Activated B cell treated with CpG ODN at 0.5 μM for 24 hours (primary cell): ENCODE data around the gene TRIM2. TPM values are rescaled to one million over a fixed set of nuclear protein-coding genes. Genes with fewer than 3 reads are reported as not detected.

ENCODE experiments used
- ATAC-seq: fragments of 200-7000 bp; cut with Tn5 transposase; one replicate; pipeline ENCODE4 v1.10.0; 2021; ENCODE audit warnings: low read depth, mild to moderate bottlenecking, moderate library complexity
- CTCF ChIA-PET: fragments of 350-600 bp; sonication (Branson Sonifier 250); formaldehyde crosslinking; loops from one replicate; lab custom pipeline; 2021; ENCODE audit warnings: antibody characterized with exemption; lab: Charles Lee
- POLR2A ChIA-PET: fragments of 350-600 bp; sonication (Branson Sonifier 250); formaldehyde crosslinking; loops from one replicate; lab custom pipeline; 2021; ENCODE audit warnings: antibody characterized with exemption; lab: Charles Lee
- DNase-seq: peaks from one replicate; pipeline ENCODE4 v3.0.0; 2022
- H3K27ac Mint-ChIP-seq: one replicate; pipeline ENCODE4 v1.8.0; 2020; ENCODE audit warnings: mixed read lengths
- H3K27me3 Mint-ChIP-seq: one replicate; pipeline ENCODE4 v1.8.0; 2021; ENCODE audit warnings: mixed read lengths
- H3K36me3 Mint-ChIP-seq: one replicate; pipeline ENCODE4 v1.8.0; 2021; ENCODE audit warnings: low read depth, mixed read lengths
- H3K4me1 Mint-ChIP-seq: one replicate; pipeline ENCODE4 v1.8.0; 2021; ENCODE audit warnings: mixed read lengths
- H3K4me3 Mint-ChIP-seq: one replicate; pipeline ENCODE4 v1.8.0; 2020; ENCODE audit warnings: mild to moderate bottlenecking, mixed read lengths
- H3K9me3 Mint-ChIP-seq: one replicate; pipeline ENCODE4 v1.8.0; 2020; ENCODE audit warnings: mixed read lengths
- intact Hi-C: fragments of 100-400 bp; cut with micrococcal nuclease; formaldehyde crosslinking; loops from one replicate; pipeline ENCODE4 v1.15.1; 2024
- total RNA-seq: library from RNA; stranded (reverse); gene quantifications from 2 replicates; pipeline ENCODE4 v1.2.3, GENCODE V29; 2022
- TF ChIP-seq, protein P1 (sequence below): fragments of 200-600 bp; IDR thresholded peaks from one replicate; pipeline ENCODE4 v1.8.0; 2022; ENCODE audit warnings: antibody characterized with exemption, mild to moderate bottlenecking

Gene TRIM2
- total RNA-seq, 1 donor from 2014 or later: 5.1 TPM

DNA sequence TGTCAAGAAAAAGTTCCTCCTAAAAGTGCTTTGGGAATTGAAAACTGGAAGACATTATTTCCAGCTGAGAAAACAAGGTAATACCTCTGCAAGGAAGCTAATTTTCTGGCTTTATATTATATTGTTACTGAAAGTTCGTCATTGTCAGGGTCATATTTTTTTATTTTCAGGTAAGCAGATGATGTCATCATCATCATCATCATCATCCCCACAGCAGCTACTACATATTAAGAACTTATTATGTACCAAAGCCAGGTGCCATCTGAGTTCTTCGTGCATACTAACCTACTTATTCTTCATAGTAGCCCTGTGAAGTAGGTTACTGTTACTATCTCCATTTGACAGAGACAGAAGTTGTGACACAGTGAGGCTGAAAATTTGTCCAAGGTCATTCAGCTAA lies 87.3 kb downstream of the TRIM2 start:
- Mint-ChIP-seq H3K4me3 (no peak overlapping the region), H3K9me3 (peaks cover 3% of the 10 kb centered on the region), H3K36me3 (peaks cover 13% of the 10 kb centered on the region), H3K4me1 (peaks cover 4% of the 10 kb centered on the region), H3K27me3 (no peaks in the 10 kb centered on the region), H3K27ac (no peak overlapping the region)
- CTCF ChIA-PET: no interaction called here
- no peak for DNase-seq
- intact Hi-C loops: no loop called here
- ATAC-seq: no peak
- TF ChIP-seq, protein P1, sequence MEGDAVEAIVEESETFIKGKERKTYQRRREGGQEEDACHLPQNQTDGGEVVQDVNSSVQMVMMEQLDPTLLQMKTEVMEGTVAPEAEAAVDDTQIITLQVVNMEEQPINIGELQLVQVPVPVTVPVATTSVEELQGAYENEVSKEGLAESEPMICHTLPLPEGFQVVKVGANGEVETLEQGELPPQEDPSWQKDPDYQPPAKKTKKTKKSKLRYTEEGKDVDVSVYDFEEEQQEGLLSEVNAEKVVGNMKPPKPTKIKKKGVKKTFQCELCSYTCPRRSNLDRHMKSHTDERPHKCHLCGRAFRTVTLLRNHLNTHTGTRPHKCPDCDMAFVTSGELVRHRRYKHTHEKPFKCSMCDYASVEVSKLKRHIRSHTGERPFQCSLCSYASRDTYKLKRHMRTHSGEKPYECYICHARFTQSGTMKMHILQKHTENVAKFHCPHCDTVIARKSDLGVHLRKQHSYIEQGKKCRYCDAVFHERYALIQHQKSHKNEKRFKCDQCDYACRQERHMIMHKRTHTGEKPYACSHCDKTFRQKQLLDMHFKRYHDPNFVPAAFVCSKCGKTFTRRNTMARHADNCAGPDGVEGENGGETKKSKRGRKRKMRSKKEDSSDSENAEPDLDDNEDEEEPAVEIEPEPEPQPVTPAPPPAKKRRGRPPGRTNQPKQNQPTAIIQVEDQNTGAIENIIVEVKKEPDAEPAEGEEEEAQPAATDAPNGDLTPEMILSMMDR: no peak
- POLR2A ChIA-PET: no interaction called here

DNA sequence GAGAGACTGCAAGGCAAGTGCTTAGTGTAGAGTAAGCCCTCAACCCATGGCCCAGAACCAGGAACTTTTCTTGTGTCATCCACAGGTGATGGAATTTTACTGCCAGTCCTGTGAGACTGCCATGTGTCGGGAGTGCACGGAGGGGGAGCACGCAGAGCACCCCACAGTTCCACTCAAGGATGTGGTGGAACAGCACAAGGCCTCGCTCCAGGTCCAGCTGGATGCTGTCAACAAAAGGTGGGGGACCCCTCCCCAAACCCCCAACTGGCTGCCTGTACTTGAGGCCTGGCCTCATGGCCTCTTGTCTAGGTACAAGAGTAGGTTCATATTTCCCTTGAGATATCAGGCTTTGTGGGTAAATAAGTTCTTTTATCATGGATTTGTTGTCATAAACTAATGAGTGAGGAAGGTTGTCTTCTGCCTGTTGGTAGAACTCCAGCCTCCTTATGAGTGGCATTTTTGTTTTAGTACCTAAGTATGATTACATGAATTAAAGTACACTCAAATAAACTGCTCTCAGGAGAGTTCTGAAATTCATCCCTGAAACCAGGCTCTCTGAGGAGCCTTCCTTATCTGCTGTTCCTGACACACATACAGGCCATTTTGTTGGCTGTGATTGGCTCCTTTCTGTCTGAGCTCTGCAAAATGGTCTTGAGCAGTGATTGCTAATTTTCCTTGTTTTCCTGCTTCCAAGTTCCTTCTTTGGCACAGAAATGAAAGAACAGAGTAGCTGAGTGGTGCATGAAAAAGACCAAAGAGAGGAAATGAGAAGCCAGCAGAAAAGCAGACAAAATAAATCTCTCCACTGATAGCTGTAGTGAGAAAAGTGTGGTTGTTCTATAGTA lies 88.9 kb downstream of the TRIM2 start:
- ChIA-PET POLR2A (no interaction called here), CTCF (no interaction called here)
- ATAC-seq: no peak
- H3K4me3 Mint-ChIP-seq: no peak overlapping the region
- intact Hi-C loops: no loop called here
- H3K27ac Mint-ChIP-seq: no peak overlapping the region
- TF ChIP-seq, protein P1: no peak
- H3K36me3 Mint-ChIP-seq: peaks cover 13% of the 10 kb centered on the region
- H3K27me3 Mint-ChIP-seq: no peaks in the 10 kb centered on the region
- H3K9me3 Mint-ChIP-seq: peaks cover 3% of the 10 kb centered on the region
- no peak for DNase-seq
- H3K4me1 Mint-ChIP-seq: peaks cover 4% of the 10 kb centered on the region

DNA sequence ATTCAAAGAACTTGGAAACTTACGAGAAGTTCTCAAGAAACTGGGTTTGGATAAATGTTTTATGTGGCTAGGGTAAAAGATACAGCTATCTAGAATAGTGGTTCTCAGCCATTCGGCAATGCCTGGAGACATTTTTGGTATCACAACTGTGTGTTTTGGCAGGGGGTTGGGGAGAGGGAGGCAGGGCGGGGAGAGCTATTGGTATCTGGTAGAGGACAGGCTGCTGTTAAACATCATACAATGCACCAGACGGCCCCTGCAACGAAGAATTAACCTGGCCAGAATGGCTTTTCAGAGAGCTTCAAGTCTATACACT lies 89.5 kb downstream of the TRIM2 start:
- DNase-seq: no peak
- CTCF ChIA-PET: no interaction called here

DNA sequence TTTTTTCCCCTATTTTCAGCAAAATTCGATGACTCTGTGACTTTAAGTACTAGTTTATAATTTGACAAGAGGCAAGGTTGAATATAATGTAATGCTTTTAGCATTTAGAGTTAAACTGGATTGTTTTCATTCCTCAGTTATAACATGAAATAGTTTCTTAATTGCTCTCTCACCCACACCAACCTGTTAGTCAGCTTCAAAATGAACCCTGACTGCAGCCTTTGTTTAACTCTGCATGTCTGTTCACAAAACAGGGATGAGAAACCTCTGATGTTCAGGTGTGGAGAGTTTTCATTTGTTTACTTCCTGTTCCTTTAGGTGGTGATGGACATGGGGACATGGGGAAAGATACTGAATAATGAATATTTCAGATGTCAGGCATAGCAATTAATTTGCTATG lies 90.4 kb downstream of the TRIM2 start:
- H3K4me3 Mint-ChIP-seq: no peak overlapping the region
- TF ChIP-seq, protein P1: no peak
- ATAC-seq (no peak), DNase-seq (no peak)
- H3K4me1 Mint-ChIP-seq: no peaks in the 10 kb centered on the region
- H3K27ac Mint-ChIP-seq: no peak overlapping the region
- ChIA-PET POLR2A (no interaction called here), CTCF (no interaction called here)
- peaks cover 19% of the 10 kb centered on the region for H3K36me3 Mint-ChIP-seq
- no peaks in the 10 kb centered on the region for H3K27me3 Mint-ChIP-seq
- intact Hi-C loops: no loop called here
- peaks cover 6% of the 10 kb centered on the region for H3K9me3 Mint-ChIP-seq

More for the DNA sequence above, 89.5 kb downstream of the TRIM2 start:
- Mint-ChIP-seq H3K4me3 (no peak overlapping the region), H3K4me1 (peaks cover under 1% of the 10 kb centered on the region), H3K9me3 (peaks cover under 1% of the 10 kb centered on the region), H3K27me3 (no peaks in the 10 kb centered on the region), H3K27ac (no peak overlapping the region), H3K36me3 (peaks cover 13% of the 10 kb centered on the region)
- intact Hi-C loops: no loop called here
- TF ChIP-seq, protein P1: no peak
- POLR2A ChIA-PET: no interaction called here
- ATAC-seq: no peak

DNA sequence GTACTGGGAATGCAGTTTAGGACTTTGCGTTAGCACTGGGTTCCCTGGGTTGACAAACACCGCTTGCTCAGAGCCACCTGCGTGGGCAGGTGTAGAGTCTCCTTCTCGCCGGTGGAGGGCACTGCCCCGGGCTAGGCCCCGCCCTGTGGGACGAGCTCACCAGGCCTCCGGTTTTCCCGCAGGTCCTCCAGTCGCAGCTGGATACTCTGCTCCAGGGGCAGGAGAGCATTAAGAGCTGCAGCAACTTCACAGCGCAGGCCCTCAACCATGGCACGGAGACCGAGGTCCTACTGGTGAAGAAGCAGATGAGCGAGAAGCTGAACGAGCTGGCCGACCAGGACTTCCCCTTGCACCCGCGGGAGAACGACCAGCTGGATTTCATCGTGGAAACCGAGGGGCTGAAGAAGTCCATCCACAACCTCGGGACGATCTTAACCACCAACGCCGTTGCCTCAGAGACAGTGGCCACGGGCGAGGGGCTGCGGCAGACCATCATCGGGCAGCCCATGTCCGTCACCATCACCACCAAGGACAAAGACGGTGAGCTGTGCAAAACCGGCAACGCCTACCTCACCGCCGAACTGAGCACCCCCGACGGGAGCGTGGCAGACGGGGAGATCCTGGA lies 91.0 kb downstream of the TRIM2 start:
- no peak overlapping the region for H3K27ac Mint-ChIP-seq
- intact Hi-C loops: no loop called here
- H3K27me3 Mint-ChIP-seq: no peaks in the 10 kb centered on the region
- H3K36me3 Mint-ChIP-seq: peaks cover 22% of the 10 kb centered on the region
- H3K4me3 Mint-ChIP-seq: no peak overlapping the region
- ATAC-seq (no peak), DNase-seq (no peak)
- no peaks in the 10 kb centered on the region for H3K4me1 Mint-ChIP-seq
- H3K9me3 Mint-ChIP-seq: peaks cover 10% of the 10 kb centered on the region
- TF ChIP-seq, protein P1: no peak
- ChIA-PET CTCF (no interaction called here), POLR2A (no interaction called here)
